ENCODE results near the gene PCDHA9. TPM values are rescaled to one million over a fixed set of nuclear protein-coding genes. Genes with fewer than 3 reads are reported as not detected.

The PCDHA9 gene
- total RNA-seq, 1 donor from 2014 or later: 0.58 TPM

Other genes with a start within 250 kb of the PCDHA9 start
- gene CD14, start 215.2 kb upstream of the PCDHA9 start, total RNA-seq: 81.6 TPM
- 14.7 TPM for gene TMCO6, start 208.9 kb upstream of the PCDHA9 start, total RNA-seq
- gene NDUFA2, start 200.8 kb upstream of the PCDHA9 start, total RNA-seq: 77.5 TPM
- 74.9 TPM for gene IK, start 200.6 kb upstream of the PCDHA9 start, total RNA-seq
- gene WDR55, start 183.5 kb upstream of the PCDHA9 start, total RNA-seq: 17.6 TPM
- 0.76 TPM for gene DND1, start 174.8 kb upstream of the PCDHA9 start, total RNA-seq
- 37.0 TPM for gene HARS1, start 157.0 kb upstream of the PCDHA9 start, total RNA-seq
- gene HARS2, start 156.9 kb upstream of the PCDHA9 start, total RNA-seq: 31.9 TPM
- gene ZMAT2, start 147.9 kb upstream of the PCDHA9 start, total RNA-seq: 26.0 TPM
- gene PCDHA1, start 62.2 kb upstream of the PCDHA9 start, total RNA-seq: 0.12 TPM
- gene PCDHA2, start 53.5 kb upstream of the PCDHA9 start, total RNA-seq: 0.47 TPM
- gene PCDHA3, start 47.3 kb upstream of the PCDHA9 start, total RNA-seq: 0.64 TPM
- 1.8 TPM for gene PCDHA4, start 41.3 kb upstream of the PCDHA9 start, total RNA-seq
- 0.41 TPM for gene PCDHA5, start 26.8 kb upstream of the PCDHA9 start, total RNA-seq
- 0.88 TPM for gene PCDHA6, start 20.4 kb upstream of the PCDHA9 start, total RNA-seq
- gene PCDHA7, start 14.1 kb upstream of the PCDHA9 start, total RNA-seq: 0.58 TPM
- gene PCDHA8, start 7.2 kb upstream of the PCDHA9 start, total RNA-seq: 0.41 TPM
- 1.2 TPM for gene PCDHA10, start 7.5 kb downstream of the PCDHA9 start, total RNA-seq
- gene PCDHA11, start 20.6 kb downstream of the PCDHA9 start, total RNA-seq: 0.82 TPM
- gene PCDHA12, start 26.9 kb downstream of the PCDHA9 start, total RNA-seq: 0.35 TPM
- gene PCDHA13, start 33.7 kb downstream of the PCDHA9 start, total RNA-seq: 0.88 TPM
- 1.2 TPM for gene PCDHAC1, start 77.9 kb downstream of the PCDHA9 start, total RNA-seq
- gene PCDHAC2, start 118.1 kb downstream of the PCDHA9 start, total RNA-seq: 5.8 TPM
- 0.18 TPM for gene PCDHB1, start 203.0 kb downstream of the PCDHA9 start, total RNA-seq
- 6.2 TPM for gene PCDHB2, start 246.2 kb downstream of the PCDHA9 start, total RNA-seq

Measured in metanephros (tissue), 1 donor.